HepG2 (cell line): ENCODE data around the gene CTNND2. TPM values are rescaled to one million over a fixed set of nuclear protein-coding genes. Genes with fewer than 3 reads are reported as not detected.

ENCODE experiments used
- ATAC-seq: fragments of 200-7000 bp; cut with Tn5 transposase; 3 replicates; pipeline ENCODE4 v1.9.1; 2020; ENCODE audit warnings: mild to moderate bottlenecking, moderate library complexity
- BruUV-seq: library from RNA; stranded (reverse); fragments of 400-500 nt; replicated peaks from 2 replicates; lab custom pipeline; 2021; lab: Mats Ljungman, UMichigan
- CTCF ChIA-PET: fragments of 300-600 bp; formaldehyde crosslinking; extraction: SDS; loops from one replicate; lab custom pipeline; 2021; ENCODE audit warnings: low total read pairs, inconsistent platforms, low intra/inter-chr PET ratio; lab: Yijun Ruan, JAX
- POLR2A ChIA-PET: fragments of 350-600 bp; sonication (Branson Sonifier 250); formaldehyde crosslinking; loops from one replicate; lab custom pipeline; 2020; ENCODE audit warnings: antibody characterized with exemption, inconsistent platforms; lab: Yijun Ruan, JAX
- DNase-seq: peaks from one replicate; pipeline ENCODE4 v3.0.0-alpha.2; 2015; ENCODE audit warnings: low spot score
- FAIRE-seq: peaks from 3 replicates; lab custom pipeline; 2011; peaks lifted over from hg19 to GRCh38; lab: Jason Lieb, UNC
- H2AFZ ChIP-seq: one replicate; pipeline ENCODE4 v1.6.1; 2011; ENCODE audit warnings: low read length, inconsistent platforms
- H3K27ac ChIP-seq: fragments of 300-600 bp; 3 replicates; pipeline ENCODE4 v1.8.0; 2011; ENCODE audit warnings: mixed run types, mild to moderate bottlenecking, mixed read lengths, low read length, inconsistent platforms; ENCODE audit not compliant: insufficient read depth; ENCODE audit errors: extremely low read length
- H3K27me3 ChIP-seq, 2 experiments: fragments of 200-600 bp in 1 of 2; 2 replicates in 1 of 2; 3 replicates in 1 of 2; pipeline versions ENCODE4 v1.6.0 to v1.8.0; 2011; ENCODE audit warnings: low read length in 2 of 2, mild to moderate bottlenecking in 2 of 2, moderate library complexity in 2 of 2, inconsistent platforms in 1 of 2; ENCODE audit not compliant: insufficient read depth in 2 of 2, control insufficient read depth in 1 of 2
- H3K36me3 ChIP-seq, 2 experiments: fragments of 200-600 bp in 1 of 2; replicated peaks in 1 of 2; 2 replicates in 1 of 2; 3 replicates in 1 of 2; pipeline versions ENCODE4 v1.5.1 to v1.8.0; 2011; ENCODE audit warnings: low read length in 2 of 2, inconsistent platforms in 1 of 2; ENCODE audit not compliant: insufficient read depth in 2 of 2, control insufficient read depth in 1 of 2
- H3K4me1 ChIP-seq: 2 replicates; pipeline ENCODE4 v1.5.1; 2012; ENCODE audit warnings: low read length, inconsistent platforms; ENCODE audit not compliant: insufficient read depth
- H3K4me2 ChIP-seq: 2 replicates; pipeline ENCODE4 v1.6.0; 2011; ENCODE audit warnings: low read depth, low read length, inconsistent platforms
- H3K4me3 ChIP-seq, 3 experiments: fragments of 200-600 bp in 1 of 3; sonication (generic), shearing (Covaris generic) in 1 of 3; replicated peaks in 1 of 3; 2 replicates each; pipeline ENCODE4 v1.5.1; 2011 to 2016; ENCODE audit warnings: low read length in 3 of 3, inconsistent platforms in 2 of 3, low read depth in 2 of 3, mild to moderate bottlenecking in 2 of 3, control low read depth in 1 of 3, mixed read lengths in 1 of 3; ENCODE audit not compliant: insufficient read depth in 1 of 3
- H3K79me2 ChIP-seq: one replicate; pipeline ENCODE4 v1.6.1; 2011; ENCODE audit warnings: low read length, inconsistent platforms; ENCODE audit not compliant: insufficient read depth
- H3K9ac ChIP-seq: 2 replicates; pipeline ENCODE4 v1.6.0; 2011; ENCODE audit warnings: mild to moderate bottlenecking, low read depth, low read length, inconsistent platforms; ENCODE audit not compliant: insufficient read depth
- H3K9me3 ChIP-seq: 2 replicates; pipeline ENCODE4 v1.5.1; 2012; ENCODE audit warnings: mild to moderate bottlenecking, low read length
- H4K20me1 ChIP-seq: 2 replicates; pipeline ENCODE4 v1.6.0; 2011; ENCODE audit warnings: inconsistent platforms, mild to moderate bottlenecking, low read length, moderate library complexity; ENCODE audit not compliant: insufficient read depth
- CENPX ChIP-seq: sonication (generic); formaldehyde crosslinking; IDR thresholded peaks from 2 replicates; pipeline ENCODE4 v1.9.0; 2021; ENCODE audit warnings: mild to moderate bottlenecking, missing genetic modification reagents, moderate library complexity
- MTA1 ChIP-seq: sonication (generic); formaldehyde crosslinking; IDR thresholded peaks from 2 replicates; pipeline ENCODE4 v1.4.0; 2020; ENCODE audit warnings: missing genetic modification reagents, mild to moderate bottlenecking, borderline replicate concordance
- PPARG ChIP-seq: conservative IDR thresholded peaks from 2 replicates; pipeline ENCODE4 v1.6.1; 2016; ENCODE audit warnings: missing biosample characterization, missing genetic modification reagents
- RORA ChIP-seq: sonication (generic); formaldehyde crosslinking; IDR thresholded peaks from 2 replicates; pipeline ENCODE4 v1.5.0; 2020; ENCODE audit warnings: mild to moderate bottlenecking, missing genetic modification reagents, moderate library complexity
- SMAD3 ChIP-seq: sonication (generic); formaldehyde crosslinking; IDR thresholded peaks from 2 replicates; pipeline ENCODE4 v1.4.0; 2020; ENCODE audit warnings: missing genetic modification reagents
- TBP ChIP-seq: sonication (generic); formaldehyde crosslinking; IDR thresholded peaks from 2 replicates; pipeline ENCODE4 v1.5.0; 2020; ENCODE audit warnings: missing genetic modification reagents
- U2AF2 ChIP-seq: fragments of 200-400 bp; formaldehyde crosslinking; IDR thresholded peaks from 2 replicates; pipeline ENCODE4 v1.6.1; 2017; ENCODE audit warnings: low read depth, mild to moderate bottlenecking, low read length
- ZNF333 ChIP-seq: sonication (generic); formaldehyde crosslinking; IDR thresholded peaks from 2 replicates; pipeline ENCODE4 v1.4.0; 2020; ENCODE audit warnings: mild to moderate bottlenecking, missing genetic modification reagents, borderline replicate concordance
- ZNF496 ChIP-seq: sonication (generic); formaldehyde crosslinking; IDR thresholded peaks from 2 replicates; pipeline ENCODE4 v1.8.1; 2023; ENCODE audit warnings: mild to moderate bottlenecking, moderate library complexity, missing genetic modification reagents; ENCODE audit not compliant: insufficient replicate concordance
- ZNF619 ChIP-seq: sonication (generic); formaldehyde crosslinking; IDR thresholded peaks from 2 replicates; pipeline ENCODE4 v1.4.0; 2020; ENCODE audit warnings: mild to moderate bottlenecking, missing genetic modification reagents
- WGBS: methylation state at CpG from one replicate; pipeline ENCODE4 v1.1.6; 2017; ENCODE audit warnings: low lambda C conversion rate; 5-methylcytosine and 5-hydroxymethylcytosine counted together
- in situ Hi-C: cut with HindIII; loops from 2 replicates; pipeline ENCODE4 v1.10.0; 2017; ENCODE audit warnings: low pct_unique_long_range_greater_than_20kb; ENCODE audit not compliant: extremely low pct_ligation_motif_present
- intact Hi-C: fragments of 100-400 bp; cut with micrococcal nuclease; formaldehyde crosslinking; loops from one replicate; pipeline ENCODE4 v1.10.0; 2022; ENCODE audit not compliant: unreplicated experiment
- polyA plus RNA-seq, 8 experiments: library from polyadenylated mRNA; depleted of rRNA in 3 of 8; stranded (reverse) in 7 of 8; unstranded in 1 of 8; fragments of >200 nt; fragmentation: Illumina TruSeq in 4 of 8; extraction: Trizol in 4 of 8; gene quantifications; 2 replicates each; pipeline versions ENCODE4 v1.2.1 to v1.2.3, GENCODE V29; 2011 to 2016; ENCODE audit warnings: low read depth in 4 of 8, missing spikeins in 1 of 8, mixed read lengths in 1 of 8; ENCODE audit not compliant: insufficient read depth in 1 of 8
- total RNA-seq, 5 experiments: library from RNA; depleted of rRNA; stranded (reverse); fragments of >200 nt; fragmentation: Illumina TruSeq; extraction: Trizol; gene quantifications; 2 replicates each; pipeline ENCODE4 v1.2.3, GENCODE V29; 2016; ENCODE audit warnings: low read depth in 1 of 5
- TF ChIP-seq, protein P1 (sequence below): sonication (generic); formaldehyde crosslinking; IDR thresholded peaks from 2 replicates; pipeline ENCODE4 v1.4.0; 2020; ENCODE audit warnings: missing genetic modification reagents

The CTNND2 gene
- total and polyA plus RNA-seq, 2 of the 13 experiments (the other 11 are each of a cell fraction or from before 2014, with no cell fraction given) = not detected

DNA sequence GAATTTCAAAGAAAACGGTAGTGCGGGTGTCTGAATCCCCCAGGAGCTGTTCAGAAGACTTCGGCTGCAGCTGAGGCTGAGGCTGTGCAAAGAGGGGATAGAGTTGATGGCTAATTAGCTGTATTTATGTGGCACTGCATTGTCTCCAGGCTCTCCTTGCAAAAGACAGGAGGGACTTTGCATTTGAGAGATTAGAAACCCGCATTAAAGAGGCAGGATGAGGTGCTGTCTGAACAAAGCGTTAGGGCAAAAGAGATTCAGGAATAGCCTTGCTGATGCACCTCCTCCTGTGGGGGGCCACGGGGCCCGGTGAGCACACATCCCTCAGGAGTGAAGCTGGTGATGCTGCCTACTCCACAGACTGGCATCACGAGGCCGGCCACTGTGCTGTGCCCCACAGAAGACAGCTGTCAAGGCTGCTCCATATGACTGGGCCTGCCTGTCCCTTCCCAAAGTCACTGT lies 799.6 kb downstream of the CTNND2 start:
- WGBS = 64% methylated on average over 6 of the region's 9 CpGs

More for the DNA sequence above, 799.6 kb downstream of the CTNND2 start:
- H3K9ac ChIP-seq = no peak overlapping the region
- BruUV-seq = no TSS peak
- ATAC-seq (no peak), FAIRE-seq (no peak), DNase-seq (no peak)
- no peak overlapping the region for H3K27ac ChIP-seq
- intact Hi-C loops = no loop called here
- no peaks in the 10 kb centered on the region for H4K20me1 ChIP-seq
- no peaks in the 10 kb centered on the region for H3K36me3 ChIP-seq
- in situ Hi-C loops = no loop called here
- no peak overlapping the region for H3K4me3 ChIP-seq
- no peak overlapping the region for H3K4me2 ChIP-seq
- no peak for TF ChIP-seq U2AF2
- TF ChIP-seq ZNF333 (CRISPR knock-in tag) = no peak
- TF ChIP-seq PPARG (CRISPR knock-in tag) = no peak
- TF ChIP-seq TBP (CRISPR knock-in tag) = no peak
- no peak for TF ChIP-seq RORA
- no peak for TF ChIP-seq SMAD3 (CRISPR knock-in tag)
- TF ChIP-seq, protein P1, sequence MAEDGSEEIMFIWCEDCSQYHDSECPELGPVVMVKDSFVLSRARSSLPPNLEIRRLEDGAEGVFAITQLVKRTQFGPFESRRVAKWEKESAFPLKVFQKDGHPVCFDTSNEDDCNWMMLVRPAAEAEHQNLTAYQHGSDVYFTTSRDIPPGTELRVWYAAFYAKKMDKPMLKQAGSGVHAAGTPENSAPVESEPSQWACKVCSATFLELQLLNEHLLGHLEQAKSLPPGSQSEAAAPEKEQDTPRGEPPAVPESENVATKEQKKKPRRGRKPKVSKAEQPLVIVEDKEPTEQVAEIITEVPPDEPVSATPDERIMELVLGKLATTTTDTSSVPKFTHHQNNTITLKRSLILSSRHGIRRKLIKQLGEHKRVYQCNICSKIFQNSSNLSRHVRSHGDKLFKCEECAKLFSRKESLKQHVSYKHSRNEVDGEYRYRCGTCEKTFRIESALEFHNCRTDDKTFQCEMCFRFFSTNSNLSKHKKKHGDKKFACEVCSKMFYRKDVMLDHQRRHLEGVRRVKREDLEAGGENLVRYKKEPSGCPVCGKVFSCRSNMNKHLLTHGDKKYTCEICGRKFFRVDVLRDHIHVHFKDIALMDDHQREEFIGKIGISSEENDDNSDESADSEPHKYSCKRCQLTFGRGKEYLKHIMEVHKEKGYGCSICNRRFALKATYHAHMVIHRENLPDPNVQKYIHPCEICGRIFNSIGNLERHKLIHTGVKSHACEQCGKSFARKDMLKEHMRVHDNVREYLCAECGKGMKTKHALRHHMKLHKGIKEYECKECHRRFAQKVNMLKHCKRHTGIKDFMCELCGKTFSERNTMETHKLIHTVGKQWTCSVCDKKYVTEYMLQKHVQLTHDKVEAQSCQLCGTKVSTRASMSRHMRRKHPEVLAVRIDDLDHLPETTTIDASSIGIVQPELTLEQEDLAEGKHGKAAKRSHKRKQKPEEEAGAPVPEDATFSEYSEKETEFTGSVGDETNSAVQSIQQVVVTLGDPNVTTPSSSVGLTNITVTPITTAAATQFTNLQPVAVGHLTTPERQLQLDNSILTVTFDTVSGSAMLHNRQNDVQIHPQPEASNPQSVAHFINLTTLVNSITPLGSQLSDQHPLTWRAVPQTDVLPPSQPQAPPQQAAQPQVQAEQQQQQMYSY = no peak
- no peak for TF ChIP-seq ZNF619 (CRISPR knock-in tag)
- TF ChIP-seq CENPX = no peak
- TF ChIP-seq MTA1 (CRISPR knock-in tag) = no peak
- no peak for TF ChIP-seq ZNF496
- H3K27me3 ChIP-seq = no peaks in the 10 kb centered on the region; a peak in 1 of 5 replicates
- no peaks in the 10 kb centered on the region for H3K79me2 ChIP-seq
- CTCF ChIA-PET = no interaction called here
- H3K9me3 ChIP-seq = no peaks in the 10 kb centered on the region
- no peak overlapping the region for H2AFZ ChIP-seq
- H3K4me1 ChIP-seq = no peaks in the 10 kb centered on the region
- POLR2A ChIA-PET = no interaction called here
